Psoas muscle (tissue), 8 donors: Measurements from ENCODE around the gene TMEM179. TPM values are rescaled to one million over a fixed set of nuclear protein-coding genes. Genes with fewer than 3 reads are reported as not detected.
A peak's percentile ranks its signal among the peaks of the same experiment; 100 is the strongest.

Experiments
- ATAC-seq, 4 donors: fragments of 200-7000 bp; cut with Tn5 transposase; one replicate each; pipeline ENCODE4 v1.9.1; 2020; ENCODE audit warnings: moderate library complexity in 3 of 4, mild to moderate bottlenecking in 2 of 4
- DNase-seq, 2 donors: peaks; one replicate each; pipeline ENCODE4 v3.0.0-alpha.2; 2020
- H3K27ac ChIP-seq: fragments of 200-600 bp; one replicate; pipeline ENCODE4 v1.8.0; 2022
- H3K27me3 ChIP-seq, 3 donors: fragments of 200-600 bp in 1 of 3; one replicate each; pipeline versions ENCODE4 v1.6.1 to v1.8.0; 2013 to 2022; ENCODE audit warnings: low read length in 2 of 3, mild to moderate bottlenecking in 2 of 3, moderate library complexity in 1 of 3; ENCODE audit not compliant: insufficient read depth in 3 of 3
- H3K36me3 ChIP-seq, 2 donors: fragments of 200-600 bp in 1 of 2; one replicate each; pipeline versions ENCODE4 v1.6.1 to v1.8.0; 2013 to 2022; ENCODE audit warnings: low read depth in 1 of 2, mild to moderate bottlenecking in 1 of 2, moderate library complexity in 1 of 2; ENCODE audit not compliant: insufficient read depth in 1 of 2
- H3K4me1 ChIP-seq: fragments of 200-600 bp; one replicate; pipeline ENCODE4 v1.8.0; 2022
- H3K4me3 ChIP-seq: fragments of 200-600 bp; one replicate; pipeline ENCODE4 v1.8.0; 2022; ENCODE audit warnings: mild to moderate bottlenecking
- H3K9me3 ChIP-seq: fragments of 200-600 bp; one replicate; pipeline ENCODE4 v1.8.0; 2022
- CTCF ChIP-seq: fragments of 200-600 bp; IDR thresholded peaks from one replicate; pipeline ENCODE4 v1.8.0; 2022; ENCODE audit warnings: antibody characterized with exemption
- WGBS, 3 donors: extraction: QIAGEN DNeasy Blood & Tissue Kit; methylation state at CpG; one replicate each; pipeline versions ENCODE4 v1.1.6 to v1.1.7; 2013; 5-methylcytosine and 5-hydroxymethylcytosine counted together
- intact Hi-C, 2 donors: fragments of 100-400 bp; cut with DNase I; formaldehyde crosslinking; loops; one replicate each; pipeline versions ENCODE4 v1.11.0 to v1.14.2; 2022
- polyA plus RNA-seq, 3 donors: library from polyadenylated mRNA; stranded (reverse); fragments of 200-250 nt; gene quantifications; one replicate each; pipeline ENCODE4 v1.2.3, GENCODE V29; 2013
- total RNA-seq, 4 donors: library from RNA; stranded (reverse); fragmentation: NEBNext Ultra II Directional in 2 of 4; extraction: Animal tissue kit (Norgen Biotek cat#: 25700) in 2 of 4; gene quantifications; one replicate each; pipeline versions ENCODE4 v1.2.1 to v1.2.4, GENCODE V29; 2021 to 2023
- donor health status: healthy with polysubstance abuse.
- donor health status: DM: no; HTN: no; CAD: no; lungs with moderate emphysema.
- donor health status: Bipolar disorder and iron deficiency.
- donor health status: healthy.
- donor health status: DM: yes; HTN: yes; CAD: no.
- donor health status: DM: no; HTN: no; CAD: no.
- donor health status: DM: no; HTN: no; CAD: no.
- donor health status: DM: yes; HTN: yes; CAD: no.

TMEM179 gene
- total and polyA plus RNA-seq, 7 donors = 0.01 TPM; not detected in 6

- no peak overlapping the region for H3K4me3 ChIP-seq
- WGBS, 3 donors = 79 to 90% (median 90%) methylated on average over 7 of the region's 7 CpGs
- peaks cover 0 to 89% (median 23%) of the 10 kb centered on the region in 3 donors for H3K27me3 ChIP-seq
- H3K9me3 ChIP-seq = no peaks in the 10 kb centered on the region
- no peak for TF ChIP-seq CTCF
- no peaks in the 10 kb centered on the region for H3K4me1 ChIP-seq
- intact Hi-C loops = no loop called here
- no peak overlapping the region for H3K27ac ChIP-seq
- ATAC-seq = no peak
- no peaks in the 10 kb centered on the region for H3K36me3 ChIP-seq
- DNase-seq = peak in 1 of 2 donors; percentile 2
Measured at GRCh38 chr14:104599446-104599845, 5.1 kb downstream of the TMEM179 start.

DNA sequence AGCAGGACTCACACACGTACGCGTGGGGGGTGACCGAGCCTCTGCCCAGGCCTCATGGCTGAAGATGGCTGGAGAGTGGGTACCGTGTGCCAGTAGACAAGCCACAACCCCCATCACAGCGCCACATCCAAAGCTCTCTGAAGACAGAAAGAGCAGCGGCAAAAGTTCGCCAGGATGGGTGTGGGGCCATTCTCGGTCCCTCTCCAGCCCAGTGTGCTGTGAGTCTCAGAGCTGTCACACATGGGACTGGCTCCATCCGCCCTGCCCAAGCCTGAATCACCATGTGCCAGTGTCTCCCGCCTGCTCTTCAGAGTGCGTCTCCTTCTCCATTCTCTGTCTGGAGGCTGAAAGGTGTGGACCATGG, 5.7 kb downstream of the TMEM179 start:
- H3K36me3 ChIP-seq = no peaks in the 10 kb centered on the region
- H3K4me3 ChIP-seq = no peak overlapping the region
- peaks cover 0 to 83% (median 17%) of the 10 kb centered on the region in 3 donors for H3K27me3 ChIP-seq
- intact Hi-C loops = no loop called here
- no peak overlapping the region for H3K27ac ChIP-seq
- no peaks in the 10 kb centered on the region for H3K9me3 ChIP-seq
- no peaks in the 10 kb centered on the region for H3K4me1 ChIP-seq
- no peak for TF ChIP-seq CTCF
- DNase-seq = peak in 1 of 2 donors; percentile 1
- ATAC-seq = peak in 1 of 4 donors; percentile 9
- 27 to 55% (median 29%) methylated on average over 12 of the region's 12 CpGs for WGBS, 3 donors

GRCh38 chr14:104598039-104598909, 6.3 kb downstream of the TMEM179 start:
- intact Hi-C loops = no loop called here
- Histone ChIP-seq H3K4me3 (no peak overlapping the region), H3K36me3 (no peaks in the 10 kb centered on the region), H3K9me3 (no peaks in the 10 kb centered on the region), H3K27me3 (peaks cover 0 to 80% (median 15%) of the 10 kb centered on the region in 3 donors), H3K27ac (no peak overlapping the region), H3K4me1 (no peaks in the 10 kb centered on the region)
- ATAC-seq (peak in 3 of 4 donors; percentile 38 to 89 (median 70)), DNase-seq (peak; percentile 24 to 46)
- 19 to 25% (median 21%) methylated on average over 28 of the region's 28 CpGs for WGBS, 3 donors
- TF ChIP-seq CTCF = no peak

GRCh38 chr14:104597576-104597975, 7.0 kb downstream of the TMEM179 start:
- peak in 1 of 2 donors; percentile 4 for DNase-seq
- 77 to 88% (median 84%) methylated on average over 11 of the region's 11 CpGs for WGBS, 3 donors
- Histone ChIP-seq H3K4me1 (no peaks in the 10 kb centered on the region), H3K4me3 (no peak overlapping the region), H3K27ac (no peak overlapping the region), H3K27me3 (peaks cover 0 to 74% (median 9%) of the 10 kb centered on the region in 3 donors), H3K36me3 (no peaks in the 10 kb centered on the region), H3K9me3 (no peaks in the 10 kb centered on the region)
- TF ChIP-seq CTCF = no peak
- intact Hi-C loops = no loop called here
- ATAC-seq = no peak
